Spinal cord (tissue), 10 donors: ENCODE results near the gene FLNC. TPM values are rescaled to one million over a fixed set of nuclear protein-coding genes. Genes with fewer than 3 reads are reported as not detected.

ENCODE experiments used
- DNase-seq, 6 donors: peaks; one replicate each; pipeline versions ENCODE4 v3.0.0 to v3.0.0-alpha.2; 2013 to 2015; ENCODE audit warnings: low spot score in 6 of 6, low read depth in 4 of 6
- H3K27ac ChIP-seq: one replicate; pipeline ENCODE4 v1.5.1; 2013; ENCODE audit warnings: low read depth, low read length, control low read depth
- H3K27me3 ChIP-seq: one replicate; pipeline ENCODE4 v1.6.1; 2013; ENCODE audit warnings: low read length; ENCODE audit not compliant: control insufficient read depth, insufficient read depth
- H3K36me3 ChIP-seq: one replicate; pipeline ENCODE4 v1.6.1; 2013; ENCODE audit warnings: low read length; ENCODE audit not compliant: control insufficient read depth, insufficient read depth
- H3K4me1 ChIP-seq: one replicate; pipeline ENCODE4 v1.6.1; 2013; ENCODE audit warnings: low read length; ENCODE audit not compliant: control insufficient read depth, insufficient read depth
- H3K4me3 ChIP-seq: one replicate; pipeline ENCODE4 v1.5.1; 2013; ENCODE audit warnings: low read depth, low read length, control low read depth
- H3K9me3 ChIP-seq: one replicate; pipeline ENCODE4 v1.6.1; 2013; ENCODE audit warnings: low read length; ENCODE audit not compliant: control insufficient read depth, insufficient read depth
- WGBS: methylation state at CpG from one replicate; pipeline ENCODE4 v1.1.5; 2013; ENCODE audit warnings: missing lambda C conversion rate; ENCODE audit not compliant: insufficient coverage; 5-methylcytosine and 5-hydroxymethylcytosine counted together
- polyA plus RNA-seq, 2 donors: library from polyadenylated mRNA; unstranded; fragments of 120-200 nt; gene quantifications; one replicate each; pipeline ENCODE4 v1.2.1, GENCODE V29; 2013; ENCODE audit not compliant: insufficient read length in 2 of 2
- total RNA-seq, 2 donors: library from RNA; depleted of rRNA in 1 of 2; stranded (reverse); fragments of 120-200 nt in 1 of 2; fragments of >200 nt in 1 of 2; gene quantifications; one replicate each; pipeline versions ENCODE4 v1.2.3 to v1.2.4, GENCODE V29; 2013 to 2014
- donor health status: healthy.

FLNC gene
- total and polyA plus RNA-seq, 4 donors, result 77.8 to 187 (median 139) TPM

GRCh38 chr7:128893251-128894100 lies 63.3 kb downstream of the FLNC start:
- no peak overlapping the region for H3K27ac ChIP-seq
- 85% methylated on average over 17 of the region's 23 CpGs for WGBS
- DNase-seq, result no peak
- no peaks in the 10 kb centered on the region for H3K36me3 ChIP-seq
- H3K4me3 ChIP-seq, result no peak overlapping the region
- no peaks in the 10 kb centered on the region for H3K9me3 ChIP-seq
- H3K27me3 ChIP-seq, result peaks cover 33% of the 10 kb centered on the region
- peaks cover 4% of the 10 kb centered on the region for H3K4me1 ChIP-seq

GRCh38 chr7:128894101-128894440 lies 63.9 kb downstream of the FLNC start:
- H3K27ac ChIP-seq, result no peak overlapping the region
- H3K9me3 ChIP-seq, result no peaks in the 10 kb centered on the region
- peaks cover 28% of the 10 kb centered on the region for H3K27me3 ChIP-seq
- no CpG with 5 or more reads among the region's 6 CpGs for WGBS
- DNase-seq, result no peak
- H3K4me3 ChIP-seq, result no peak overlapping the region
- peaks cover 4% of the 10 kb centered on the region for H3K4me1 ChIP-seq
- no peaks in the 10 kb centered on the region for H3K36me3 ChIP-seq

- no peak for DNase-seq
- Histone ChIP-seq H3K27me3 (peaks cover 20% of the 10 kb centered on the region), H3K9me3 (no peaks in the 10 kb centered on the region), H3K4me1 (peaks cover 4% of the 10 kb centered on the region), H3K27ac (no peak overlapping the region), H3K4me3 (no peak overlapping the region), H3K36me3 (no peaks in the 10 kb centered on the region)
- WGBS, result 90% methylated on average over 3 of the region's 3 CpGs
These were observed 65.1 kb downstream of the FLNC start for GRCh38 chr7:128895320-128895719.

- Histone ChIP-seq H3K4me3 (no peak overlapping the region), H3K27ac (no peak overlapping the region), H3K4me1 (no peaks in the 10 kb centered on the region), H3K36me3 (no peaks in the 10 kb centered on the region), H3K27me3 (no peaks in the 10 kb centered on the region), H3K9me3 (no peaks in the 10 kb centered on the region)
- no peak for DNase-seq
These were observed 69.2 kb downstream of the FLNC start for GRCh38 chr7:128899392-128899791.

- no peaks in the 10 kb centered on the region for H3K36me3 ChIP-seq
- no peaks in the 10 kb centered on the region for H3K27me3 ChIP-seq
- H3K4me1 ChIP-seq, result no peaks in the 10 kb centered on the region
- no peak overlapping the region for H3K4me3 ChIP-seq
- no peak for DNase-seq
- no peak overlapping the region for H3K27ac ChIP-seq
- no CpG with 5 or more reads among the region's 1 CpG for WGBS
- no peaks in the 10 kb centered on the region for H3K9me3 ChIP-seq
These were observed 70.0 kb downstream of the FLNC start for GRCh38 chr7:128900237-128900636.

GRCh38 chr7:128902761-128903585 lies 72.8 kb downstream of the FLNC start:
- Histone ChIP-seq H3K36me3 (no peaks in the 10 kb centered on the region), H3K4me1 (no peaks in the 10 kb centered on the region), H3K4me3 (no peak overlapping the region), H3K27ac (no peak overlapping the region), H3K27me3 (no peaks in the 10 kb centered on the region), H3K9me3 (no peaks in the 10 kb centered on the region)
- 89% methylated on average over 12 of the region's 12 CpGs for WGBS
- DNase-seq, result no peak

GRCh38 chr7:128903621-128904361 lies 73.6 kb downstream of the FLNC start:
- Histone ChIP-seq H3K27ac (no peak overlapping the region), H3K9me3 (no peaks in the 10 kb centered on the region), H3K27me3 (peaks cover 5% of the 10 kb centered on the region), H3K4me3 (no peak overlapping the region), H3K4me1 (peaks cover 1% of the 10 kb centered on the region), H3K36me3 (no peaks in the 10 kb centered on the region)
- no peak for DNase-seq
- 81% methylated on average over 13 of the region's 14 CpGs for WGBS

GRCh38 chr7:128904381-128905197 lies 74.4 kb downstream of the FLNC start:
- H3K27ac ChIP-seq, result no peak overlapping the region
- H3K9me3 ChIP-seq, result no peaks in the 10 kb centered on the region
- peaks cover 9% of the 10 kb centered on the region for H3K4me1 ChIP-seq
- peaks cover 13% of the 10 kb centered on the region for H3K27me3 ChIP-seq
- peak in 1 of 6 donors; percentile 35 for DNase-seq
- no peaks in the 10 kb centered on the region for H3K36me3 ChIP-seq
- H3K4me3 ChIP-seq, result no peak overlapping the region
- 56% methylated on average over 3 of the region's 8 CpGs for WGBS
